K562 (cell line): ENCODE data around the gene KRTAP20-1. TPM values are rescaled to one million over a fixed set of nuclear protein-coding genes. Genes with fewer than 3 reads are reported as not detected.

Experiments
- ATAC-seq: fragments of 200-7000 bp; cut with Tn5 transposase; 3 replicates; pipeline ENCODE4 v1.9.1; 2020; ENCODE audit warnings: moderate library complexity
- BruUV-seq: library from RNA; stranded (reverse); fragments of 400-500 nt; replicated peaks from 2 replicates; lab custom pipeline; 2021; lab: Mats Ljungman, UMichigan
- CTCF ChIA-PET: fragments of 300-600 bp; formaldehyde crosslinking; extraction: SDS; loops from one replicate; lab custom pipeline; 2021; ENCODE audit warnings: low intra/inter-chr PET ratio; lab: Yijun Ruan, JAX
- POLR2A ChIA-PET: fragments of 300-600, 350-650 bp; sonication (Branson Sonifier 250); formaldehyde crosslinking; extraction: SDS; loops from one replicate; lab custom pipeline; 2021; ENCODE audit warnings: antibody characterized with exemption, inconsistent platforms; lab: Yijun Ruan, JAX
- DNase-seq, 4 experiments: peaks; one replicate each; pipeline versions ENCODE4 v3.0.0 to v3.0.0-alpha.2; 2011 to 2018; ENCODE audit warnings: low spot score in 3 of 4, mixed read lengths in 3 of 4; ENCODE audit errors: extremely low read depth in 1 of 4
- FAIRE-seq: peaks from 2 replicates; lab custom pipeline; 2011; peaks lifted over from hg19 to GRCh38; lab: Jason Lieb, UNC
- H2AFZ ChIP-seq: 2 replicates; pipeline ENCODE4 v1.6.0; 2011; ENCODE audit warnings: low read depth, low read length, control low read depth, inconsistent platforms
- H3K27ac ChIP-seq: fragments of 200-600 bp; 3 replicates; pipeline ENCODE4 v1.8.0; 2011; ENCODE audit warnings: low read depth, mild to moderate bottlenecking, control low read depth, inconsistent platforms, low read length, moderate library complexity, mixed read lengths; ENCODE audit errors: extremely low read depth
- H3K27me3 ChIP-seq, 2 experiments: fragments of 300-600 bp in 1 of 2; 2 replicates in 1 of 2; 3 replicates in 1 of 2; pipeline versions ENCODE4 v1.6.0 to v1.8.0; 2011; ENCODE audit warnings: inconsistent platforms in 2 of 2, low read length in 2 of 2, mild to moderate bottlenecking in 1 of 2, mixed read lengths in 1 of 2, moderate library complexity in 1 of 2; ENCODE audit not compliant: control insufficient read depth in 2 of 2, insufficient read depth in 2 of 2
- H3K36me3 ChIP-seq: fragments of 300-600 bp; 3 replicates; pipeline ENCODE4 v1.8.0; 2011; ENCODE audit warnings: mild to moderate bottlenecking, low read length, inconsistent platforms; ENCODE audit not compliant: control insufficient read depth, insufficient read depth
- H3K4me1 ChIP-seq, 2 experiments: fragments of 200-600 bp in 1 of 2; replicated peaks in 1 of 2; 2 replicates in 1 of 2; 3 replicates in 1 of 2; pipeline versions ENCODE4 v1.5.1 to v1.8.0; 2011; ENCODE audit warnings: inconsistent platforms in 2 of 2, low read length in 2 of 2, mild to moderate bottlenecking in 1 of 2, mixed read lengths in 1 of 2, moderate library complexity in 1 of 2; ENCODE audit not compliant: control insufficient read depth in 2 of 2, insufficient read depth in 2 of 2
- H3K4me2 ChIP-seq: 2 replicates; pipeline ENCODE4 v1.6.1; 2011; ENCODE audit warnings: low read length, control low read depth, inconsistent platforms, mixed read lengths; ENCODE audit not compliant: insufficient read depth
- H3K4me3 ChIP-seq: fragments of 200-600 bp; sonication (generic), shearing (Covaris generic); 2 replicates; pipeline ENCODE4 v1.5.1; 2016; ENCODE audit warnings: control low read depth, inconsistent platforms
- H3K79me2 ChIP-seq: fragments of 200-600 bp; 3 replicates; pipeline ENCODE4 v1.8.0; 2011; ENCODE audit warnings: low read length, inconsistent platforms; ENCODE audit not compliant: control insufficient read depth, insufficient read depth
- H3K9ac ChIP-seq, 2 experiments: 2 replicates each; pipeline versions ENCODE4 v1.6.0 to v1.6.1; 2011; ENCODE audit warnings: low read depth in 2 of 2, low read length in 2 of 2, control low read depth in 1 of 2, inconsistent platforms in 1 of 2, mild to moderate bottlenecking in 1 of 2, mixed read lengths in 1 of 2; ENCODE audit not compliant: insufficient read depth in 1 of 2
- H3K9me1 ChIP-seq: one replicate; pipeline ENCODE4 v1.6.0; 2011; ENCODE audit warnings: inconsistent platforms, mild to moderate bottlenecking, low read length, moderate library complexity; ENCODE audit not compliant: control insufficient read depth, insufficient read depth
- H3K9me3 ChIP-seq: replicated peaks from 2 replicates; pipeline ENCODE4 v1.5.1; 2011; ENCODE audit warnings: low read depth, low read length, inconsistent platforms; ENCODE audit not compliant: control insufficient read depth, insufficient read depth
- H4K20me1 ChIP-seq: replicated peaks from 2 replicates; pipeline ENCODE4 v1.6.1; 2011; ENCODE audit warnings: low read length, inconsistent platforms, mixed read lengths; ENCODE audit not compliant: control insufficient read depth, insufficient read depth
- ASH1L ChIP-seq: fragments of 450-650 bp; IDR thresholded peaks from 2 replicates; pipeline ENCODE4 v1.6.1; 2018; ENCODE audit warnings: borderline replicate concordance, mild to moderate bottlenecking, low read depth; ENCODE audit not compliant: partially characterized antibody
- ATF2 ChIP-seq: sonication (generic); formaldehyde crosslinking; IDR thresholded peaks from 2 replicates; pipeline ENCODE4 v1.8.1; 2022; ENCODE audit warnings: missing genetic modification reagents
- FOXM1 ChIP-seq, 2 experiments: fragments of 450-650 bp in 1 of 2; sonication (generic) in 1 of 2; formaldehyde crosslinking in 1 of 2; IDR thresholded peaks; 2 replicates each; pipeline versions ENCODE4 v1.6.1 to v1.9.0; 2017 to 2022; ENCODE audit warnings: low read depth in 2 of 2, mild to moderate bottlenecking in 2 of 2, missing genetic modification reagents in 1 of 2, moderate library complexity in 1 of 2
- ILK ChIP-seq: fragments of 450-650 bp; IDR thresholded peaks from 2 replicates; pipeline ENCODE4 v1.6.1; 2016; ENCODE audit warnings: missing genetic modification characterization, low read depth, mild to moderate bottlenecking, missing compliant biosample characterization, moderate library complexity, borderline replicate concordance
- LCOR ChIP-seq: sonication (generic); formaldehyde crosslinking; IDR thresholded peaks from 2 replicates; pipeline ENCODE4 v1.8.0; 2022; ENCODE audit warnings: mild to moderate bottlenecking, missing genetic modification reagents
- MAFK ChIP-seq: IDR thresholded peaks from 2 replicates; pipeline ENCODE4 v1.6.1; 2011; ENCODE audit warnings: low read length, improper control_type of control experiment
- NR2C1 ChIP-seq, 2 experiments: fragments of 450-650 bp; IDR thresholded peaks; 2 replicates each; pipeline ENCODE4 v1.6.1; 2017; ENCODE audit warnings: mild to moderate bottlenecking in 2 of 2, antibody characterized with exemption in 1 of 2, inconsistent platforms in 1 of 2, missing compliant biosample characterization in 1 of 2, missing genetic modification characterization in 1 of 2
- TARDBP ChIP-seq: fragments of 450-650 bp; IDR thresholded peaks from 2 replicates; pipeline ENCODE4 v1.6.1; 2016
- WHSC1 ChIP-seq: IDR thresholded peaks from one replicate; pipeline ENCODE4 v1.6.1; 2012; ENCODE audit warnings: low read length, control low read depth, inconsistent platforms
- ZFP91 ChIP-seq: sonication (generic); formaldehyde crosslinking; IDR thresholded peaks from 2 replicates; pipeline ENCODE4 v1.8.0; 2022; ENCODE audit warnings: mild to moderate bottlenecking, missing genetic modification reagents
- WGBS: fragments of 100-300 bp; shearing (Covaris generic); methylation state at CpG from one replicate; pipeline ENCODE4 v1.1.6; 2016; ENCODE audit warnings: low coverage, mixed read lengths; ENCODE audit not compliant: insufficient coverage; ENCODE audit errors: missing lambda C conversion rate; 5-methylcytosine and 5-hydroxymethylcytosine counted together
- in situ Hi-C: fragments of 300-500 bp; cut with MboI; formaldehyde crosslinking; loops from 4 replicates; pipeline ENCODE4 v1.15.0; 2018; ENCODE audit warnings: inconsistent platforms, mixed read lengths
- intact Hi-C: fragments of 100-400 bp; cut with micrococcal nuclease; formaldehyde crosslinking; loops from 2 replicates; pipeline ENCODE4 v1.14.2; 2022
- polyA plus RNA-seq, 8 experiments: library from polyadenylated mRNA; depleted of rRNA in 4 of 8; stranded (reverse) in 5 of 8; unstranded in 3 of 8; fragments of >200 nt; fragmentation: Nextera tagmentation in 2 of 8; fragmentation: Illumina TruSeq in 1 of 8; extraction: Ambion mirVana in 2 of 8; extraction: Trizol in 1 of 8; gene quantifications; 2 replicates each; pipeline versions ENCODE4 v1.2.1 to v1.2.3, GENCODE V29; 2011 to 2014; ENCODE audit warnings: inconsistent platforms in 1 of 8, missing spikeins in 1 of 8
- total RNA-seq, 7 experiments: library from RNA; depleted of rRNA in 6 of 7; stranded (reverse); fragments of >200 nt in 6 of 7; fragmentation: Illumina TruSeq in 2 of 7; extraction: Trizol in 2 of 7; gene quantifications; 2 replicates each; pipeline versions ENCODE4 v1.2.1 to v1.2.3, GENCODE V29; 2011 to 2021; ENCODE audit warnings: low replicate concordance in 1 of 7

Gene KRTAP20-1
- total and polyA plus RNA-seq, 9 of the 15 experiments (the other 6 are each of a cell fraction or from before 2014, with no cell fraction given), result not detected

GRCh38 chr21:30625449-30626165 is 9.4 kb downstream of the KRTAP20-1 start:
- Histone ChIP-seq H3K36me3 (no peaks in the 10 kb centered on the region), H3K27me3 (no peaks in the 10 kb centered on the region), H3K4me1 (no peaks in the 10 kb centered on the region), H2AFZ (no peak overlapping the region), H3K9ac (no peak overlapping the region), H3K4me2 (no peak overlapping the region), H3K27ac (no peak overlapping the region), H3K79me2 (no peaks in the 10 kb centered on the region), H3K9me3 (no peaks in the 10 kb centered on the region), H4K20me1 (no peaks in the 10 kb centered on the region)
- intact Hi-C loops, result no loop called here
- in situ Hi-C loops, result no loop called here
- BruUV-seq, result no TSS peak
- ATAC-seq (no peak), FAIRE-seq (no peak)
- CTCF ChIA-PET, result no interaction called here
- WGBS, result 1% methylated on average over 4 of the region's 4 CpGs
- POLR2A ChIA-PET, result no interaction called here
- no peak for TF ChIP-seq FOXM1 (IDR thresholded peaks at IDR 0.05; ENCODE audit: low read depth)
- TF ChIP-seq FOXM1 (CRISPR knock-in tag; IDR thresholded peaks at IDR 0.05; ENCODE audit: low read depth), result no peak
- TF ChIP-seq TARDBP, result no peak
- TF ChIP-seq NR2C1 (IDR thresholded peaks at IDR 0.05), result no peak
- TF ChIP-seq NR2C1 (tag; IDR thresholded peaks at IDR 0.05), result no peak
- TF ChIP-seq WHSC1, result no peak
- TF ChIP-seq, all 486 proteins: peak for 0
- DNase-seq, result no peak
- no peak overlapping the region for H3K4me3 ChIP-seq
- H3K9me1 ChIP-seq, result no peaks in the 10 kb centered on the region

- ATAC-seq (no peak), DNase-seq (no peak), FAIRE-seq (no peak)
- Histone ChIP-seq H3K9me1 (no peaks in the 10 kb centered on the region), H3K27ac (no peak overlapping the region), H4K20me1 (no peaks in the 10 kb centered on the region), H3K79me2 (no peaks in the 10 kb centered on the region), H3K36me3 (no peaks in the 10 kb centered on the region), H2AFZ (no peak overlapping the region), H3K4me3 (no peak overlapping the region), H3K27me3 (no peaks in the 10 kb centered on the region), H3K9ac (no peak overlapping the region), H3K4me1 (no peaks in the 10 kb centered on the region), H3K4me2 (no peak overlapping the region), H3K9me3 (no peaks in the 10 kb centered on the region)
- 0% methylated on average over 4 of the region's 4 CpGs for WGBS
- in situ Hi-C loops, result no loop called here
- POLR2A ChIA-PET, result no interaction called here
- CTCF ChIA-PET, result no interaction called here
- intact Hi-C loops, result no loop called here
- BruUV-seq, result no TSS peak
- TF ChIP-seq LCOR, result no peak
- no peak for TF ChIP-seq MAFK
- TF ChIP-seq ZFP91 (CRISPR knock-in tag), result no peak
- TF ChIP-seq ASH1L, result no peak
- TF ChIP-seq ATF2 (CRISPR knock-in tag), result no peak
- no peak for TF ChIP-seq ILK (tag)
Observed at GRCh38 chr21:30628109-30628508, 11.9 kb downstream of the KRTAP20-1 start.
